NK-92 treated with Interleukin-12 subunit alpha and Interleukin-12 subunit beta, amount 100 ng/mL, for 24 hours (cell line): Measurements from ENCODE around the gene DHX29.

Source experiments
- DNase-seq: peaks from one replicate; lab custom pipeline; 2025; lab: John Stamatoyannopoulos, UW

DHX29 gene

DNA sequence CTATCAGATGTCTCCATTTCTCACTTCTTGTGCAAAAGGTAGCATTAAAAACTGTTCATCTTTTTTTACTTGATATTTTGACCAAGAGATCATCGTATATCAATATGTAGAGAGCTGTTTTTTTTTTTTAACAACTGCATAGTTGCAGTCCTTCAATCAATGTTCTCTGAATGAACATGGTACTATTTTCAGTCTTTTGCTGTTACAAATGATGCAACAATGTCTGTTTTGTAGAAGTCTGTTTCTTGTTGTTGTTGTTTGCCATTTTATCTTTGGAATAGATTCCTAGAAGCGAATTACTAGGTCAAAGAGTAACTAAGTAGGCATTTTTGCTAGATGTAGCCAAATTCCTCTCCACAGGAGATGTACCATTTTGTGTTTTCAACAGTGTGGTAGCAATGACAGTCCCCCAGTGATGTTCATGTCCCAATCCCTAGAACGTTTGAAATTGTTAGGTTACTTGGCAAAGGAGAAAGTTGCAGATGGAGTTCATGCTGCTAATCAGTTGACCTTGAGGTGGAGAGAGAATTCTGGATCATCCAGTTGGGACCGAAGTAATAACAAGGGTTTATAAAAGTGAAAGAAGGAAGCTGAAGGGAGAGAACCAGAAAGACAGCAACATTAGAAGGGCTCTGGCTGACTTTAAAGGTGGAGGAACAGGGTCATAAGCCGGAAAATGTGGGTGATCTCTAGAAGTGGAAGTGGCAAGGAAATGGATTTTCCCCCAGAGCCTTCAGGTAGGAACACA, 6.5 kb upstream of the DHX29 start:
- no peak for DNase-seq

GRCh38 chr5:55308254-55308836, 851 bp upstream of the DHX29 start:
- DNase-seq: no peak

- DNase-seq: no peak
Measured at GRCh38 chr5:55306641-55307382, 682 bp downstream of the DHX29 start.

DNA sequence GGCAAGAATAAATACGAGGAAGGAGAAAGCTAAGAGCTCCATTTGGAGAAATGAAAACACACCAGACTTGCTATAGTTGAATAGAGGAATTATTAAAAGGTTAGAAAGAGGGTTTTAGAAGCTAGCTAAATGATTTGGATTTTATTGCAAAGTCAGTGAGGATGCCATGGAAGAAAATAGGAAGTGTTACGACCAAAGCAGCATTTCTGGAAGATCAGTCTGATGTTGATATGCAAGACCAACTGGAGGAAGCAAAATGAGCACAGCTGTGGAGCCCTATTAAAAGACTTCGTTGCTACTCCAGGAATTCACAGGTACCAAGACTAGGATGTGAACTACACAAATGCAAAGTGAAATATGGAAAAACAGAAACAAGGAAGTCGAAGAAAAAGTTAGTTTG, 2.1 kb downstream of the DHX29 start:
- no peak for DNase-seq

DNA sequence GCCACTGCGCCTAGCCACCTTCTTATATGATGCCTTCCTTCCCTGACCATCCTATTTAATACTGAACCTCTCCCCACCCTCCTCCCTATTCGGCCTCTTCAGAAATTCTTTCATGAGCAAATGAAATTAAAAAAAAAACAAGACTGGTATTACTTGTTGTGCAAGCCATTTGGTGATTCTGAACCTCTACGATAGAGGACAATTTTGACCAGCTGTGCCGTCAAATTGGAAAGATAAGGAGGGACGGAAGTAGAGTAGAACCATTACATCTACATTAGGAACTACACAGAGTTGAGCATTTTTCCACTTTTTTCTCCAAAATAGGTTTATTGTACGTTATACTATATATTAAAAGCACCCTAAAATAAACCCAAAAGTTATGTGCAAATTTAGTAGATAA, 2.9 kb downstream of the DHX29 start:
- DNase-seq: no peak

GRCh38 chr5:55303238-55303690, 4.2 kb downstream of the DHX29 start:
- no peak for DNase-seq

DNA sequence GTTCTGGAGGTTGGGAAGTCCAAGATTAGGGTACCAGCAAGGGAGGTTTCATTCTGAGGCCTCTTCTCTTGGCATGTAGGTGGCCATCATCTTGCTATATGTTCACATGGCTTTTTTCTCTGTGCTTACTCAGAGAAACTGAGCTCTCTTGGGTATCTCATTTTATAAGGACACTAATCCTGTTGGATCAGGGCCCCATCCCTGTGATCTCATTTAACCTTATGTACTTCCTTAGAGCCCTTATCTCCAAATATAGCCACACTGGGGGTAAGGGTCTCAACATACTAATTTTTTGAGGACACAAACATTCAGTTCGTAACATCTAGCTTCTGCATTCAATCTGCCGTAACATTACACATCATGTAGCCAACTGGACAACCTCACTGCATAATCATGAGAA, 6.6 kb downstream of the DHX29 start:
- no peak for DNase-seq

DNA sequence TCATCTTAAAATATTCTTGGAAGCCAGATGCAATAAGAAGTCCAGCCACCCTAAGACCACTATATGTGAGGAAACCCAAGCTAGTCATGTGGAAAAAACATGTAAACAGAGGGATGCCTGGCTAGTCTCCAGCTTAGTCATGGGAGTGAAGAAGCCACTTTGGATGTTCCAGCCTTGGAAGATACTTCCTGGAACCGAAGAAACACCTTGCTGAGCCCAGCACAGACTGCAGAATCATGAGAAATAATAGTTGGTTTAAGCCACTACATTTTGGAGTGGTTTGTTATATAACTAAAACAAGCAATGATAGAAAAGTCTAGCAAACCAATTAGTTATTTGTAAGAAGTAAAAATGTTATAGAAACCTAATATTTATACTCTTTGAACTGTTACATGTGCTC, 12.6 kb downstream of the DHX29 start:
- DNase-seq: no peak

DNA sequence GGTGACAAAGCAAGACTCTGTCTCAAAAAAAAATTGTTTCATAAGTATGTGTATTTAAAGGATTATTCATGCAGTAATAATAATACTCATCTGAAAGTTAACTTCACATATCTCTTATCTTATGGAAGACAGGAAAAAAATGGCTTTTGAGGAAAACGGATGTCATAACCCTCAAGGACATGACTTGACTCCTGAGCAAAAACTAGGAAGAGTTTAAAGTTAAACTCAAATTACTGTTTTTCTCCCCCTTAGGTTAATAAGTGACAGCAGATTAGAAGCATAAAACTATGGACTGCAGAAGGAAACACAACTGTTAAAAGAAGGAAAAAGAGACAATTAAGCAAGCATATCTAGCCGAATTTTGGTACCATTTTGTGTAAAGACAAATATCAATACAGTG, 16.5 kb downstream of the DHX29 start:
- DNase-seq: no peak

DNA sequence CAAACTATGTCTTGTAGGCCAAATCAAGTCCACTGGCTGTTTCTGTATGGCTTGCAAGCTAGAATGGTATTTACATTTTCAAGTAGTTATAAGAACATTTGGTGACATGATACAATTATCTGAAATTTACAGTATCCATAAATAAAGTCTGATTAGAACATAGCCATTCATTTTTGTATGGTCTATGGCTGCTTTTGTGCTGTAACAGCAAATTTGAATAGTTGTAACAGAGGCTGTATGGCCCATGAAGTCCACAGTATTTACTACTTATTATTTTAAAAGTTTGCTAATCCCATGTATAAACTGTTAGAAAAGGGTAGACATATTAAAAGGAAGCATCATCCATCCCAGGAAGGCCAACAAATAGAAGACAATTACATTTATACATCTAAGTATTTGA, 17.7 kb downstream of the DHX29 start:
- no peak for DNase-seq

GRCh38 chr5:55286411-55286933, 21.0 kb downstream of the DHX29 start:
- no peak for DNase-seq

GRCh38 chr5:55278778-55279177, 28.7 kb downstream of the DHX29 start:
- DNase-seq: no peak

DNA sequence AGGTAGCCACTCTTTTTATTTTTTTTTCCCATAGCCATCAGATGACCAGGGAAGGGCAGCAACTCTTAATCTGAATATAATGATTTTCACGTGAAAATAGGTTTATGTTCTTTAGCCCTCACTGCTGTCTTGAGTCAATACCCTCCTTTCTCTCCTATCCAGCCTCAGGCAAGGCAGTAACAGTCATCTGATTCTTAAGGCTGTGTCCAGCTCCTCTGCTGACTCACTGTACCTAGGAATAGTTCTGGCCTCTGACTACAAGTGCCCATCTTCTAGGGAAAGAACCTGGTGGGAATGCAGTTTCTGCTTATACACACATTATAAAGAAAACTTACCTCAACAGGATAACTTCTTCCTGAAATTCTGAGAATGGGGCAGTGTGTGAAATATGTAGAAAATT, 30.7 kb downstream of the DHX29 start:
- no peak for DNase-seq

GRCh38 chr5:55258339-55258738, 49.2 kb downstream of the DHX29 start:
- DNase-seq: no peak

- no peak for DNase-seq
Measured at GRCh38 chr5:55254802-55255201, 52.7 kb downstream of the DHX29 start.

DNA sequence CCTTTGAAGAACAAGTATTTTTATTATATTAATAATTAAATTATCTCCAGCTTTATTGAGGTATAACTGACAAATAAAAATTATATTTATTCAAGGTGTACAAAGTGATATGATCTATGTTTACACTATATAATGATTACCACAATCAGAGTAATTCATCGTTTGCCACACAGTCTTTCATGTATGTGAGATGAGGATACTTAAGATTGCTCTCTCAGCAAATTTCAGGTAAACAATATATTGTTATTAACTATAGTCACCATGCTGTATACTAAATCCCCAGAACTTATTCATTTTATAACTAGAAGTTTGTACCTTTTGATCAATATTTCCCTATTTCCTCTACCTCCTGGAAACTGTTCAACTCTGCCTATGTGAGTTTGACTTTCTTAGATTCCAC, 57.4 kb downstream of the DHX29 start:
- no peak for DNase-seq

GRCh38 chr5:55241746-55242145, 65.7 kb downstream of the DHX29 start:
- no peak for DNase-seq

- no peak for DNase-seq
Measured at GRCh38 chr5:55236800-55237199, 70.7 kb downstream of the DHX29 start.

DNA sequence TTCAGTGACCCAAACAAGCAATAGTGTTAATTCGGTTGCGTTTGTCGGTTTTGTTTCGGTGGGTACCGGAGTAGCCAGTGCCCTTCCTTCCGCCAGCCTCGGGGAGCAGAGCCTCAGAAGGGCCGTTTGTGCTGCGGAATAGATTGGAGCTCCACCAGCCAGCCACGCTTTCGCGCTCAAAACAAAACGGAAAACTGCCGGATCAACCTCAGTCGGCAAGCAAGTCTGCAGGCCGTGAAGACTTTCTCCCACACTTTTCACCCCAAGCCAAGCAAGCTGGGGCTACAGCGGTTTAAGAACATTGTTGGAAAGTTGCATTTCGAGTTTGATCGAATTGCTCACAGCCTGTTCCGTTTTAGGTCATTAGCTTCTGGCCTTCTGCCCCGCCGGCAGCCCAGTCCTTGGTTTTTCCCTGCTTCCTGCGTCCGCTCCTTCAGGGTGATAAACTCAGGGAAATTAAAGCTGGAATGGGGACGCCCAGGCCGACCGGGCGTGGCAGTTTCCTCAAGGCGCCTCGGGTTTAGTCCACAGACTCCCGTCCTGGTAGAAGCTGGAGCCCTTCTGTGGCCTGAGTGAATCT, 73.3 kb downstream of the DHX29 start:
- DNase-seq: no peak

GRCh38 chr5:55232985-55233928, 74.2 kb downstream of the DHX29 start, which contains the start of gene CCNO:
Gene CCNO (minus strand): TSS chr5:55233608. CDS start chr5:55233523, 85 bp downstream.
- no peak for DNase-seq

DNA sequence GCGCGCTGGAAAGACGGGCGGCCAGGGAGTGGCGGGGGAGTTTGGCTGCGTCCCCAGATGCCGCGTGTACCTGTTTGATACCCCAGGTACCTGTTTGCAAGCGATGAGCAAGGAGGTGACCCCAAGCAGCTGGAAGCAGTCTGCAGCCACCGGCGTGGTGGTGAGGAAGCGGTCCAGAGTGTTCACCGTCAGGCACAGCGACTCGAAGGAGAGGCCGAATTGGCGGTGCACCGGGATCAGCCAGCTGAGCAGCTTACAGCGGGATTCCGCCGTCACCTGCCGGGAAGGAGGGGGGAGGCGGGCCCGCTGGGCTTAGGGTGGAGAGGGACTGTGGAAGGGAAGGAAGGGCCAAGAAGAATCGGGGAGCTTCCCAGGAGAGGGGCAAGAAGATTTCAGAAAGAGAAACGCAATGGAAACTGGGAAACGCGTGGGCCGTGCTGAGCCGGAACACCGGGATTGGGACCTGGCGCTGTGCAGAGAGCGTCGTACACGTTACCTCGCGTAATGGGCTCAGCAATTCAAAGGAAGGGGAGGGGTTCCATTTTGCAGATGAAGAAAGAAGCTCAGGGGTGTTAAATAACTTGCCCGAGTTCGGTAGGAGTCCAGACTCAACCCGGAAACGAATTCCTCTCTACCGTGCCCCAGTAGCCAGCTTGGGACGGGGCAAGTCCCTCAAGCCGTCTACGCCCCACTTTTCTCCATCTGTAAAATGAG, 75.1 kb downstream of the DHX29 start:
- DNase-seq: no peak
